Posterior cingulate gyrus (tissue), 11 donors: ENCODE measurements around the gene SOX3.
A peak's percentile ranks its signal among the peaks of the same experiment; 100 is the strongest.

ENCODE experiments used
- DNase-seq, 10 donors: peaks; one replicate each; pipeline versions ENCODE4 v3.0.0 to v3.0.0-alpha.2; 2020 to 2021; ENCODE audit warnings: mixed read lengths in 3 of 10
- intact Hi-C: fragments of 100-400 bp; cut with DNase I; formaldehyde crosslinking; loops from one replicate; pipeline ENCODE4 v1.15.1; 2023

The SOX3 gene

DNA sequence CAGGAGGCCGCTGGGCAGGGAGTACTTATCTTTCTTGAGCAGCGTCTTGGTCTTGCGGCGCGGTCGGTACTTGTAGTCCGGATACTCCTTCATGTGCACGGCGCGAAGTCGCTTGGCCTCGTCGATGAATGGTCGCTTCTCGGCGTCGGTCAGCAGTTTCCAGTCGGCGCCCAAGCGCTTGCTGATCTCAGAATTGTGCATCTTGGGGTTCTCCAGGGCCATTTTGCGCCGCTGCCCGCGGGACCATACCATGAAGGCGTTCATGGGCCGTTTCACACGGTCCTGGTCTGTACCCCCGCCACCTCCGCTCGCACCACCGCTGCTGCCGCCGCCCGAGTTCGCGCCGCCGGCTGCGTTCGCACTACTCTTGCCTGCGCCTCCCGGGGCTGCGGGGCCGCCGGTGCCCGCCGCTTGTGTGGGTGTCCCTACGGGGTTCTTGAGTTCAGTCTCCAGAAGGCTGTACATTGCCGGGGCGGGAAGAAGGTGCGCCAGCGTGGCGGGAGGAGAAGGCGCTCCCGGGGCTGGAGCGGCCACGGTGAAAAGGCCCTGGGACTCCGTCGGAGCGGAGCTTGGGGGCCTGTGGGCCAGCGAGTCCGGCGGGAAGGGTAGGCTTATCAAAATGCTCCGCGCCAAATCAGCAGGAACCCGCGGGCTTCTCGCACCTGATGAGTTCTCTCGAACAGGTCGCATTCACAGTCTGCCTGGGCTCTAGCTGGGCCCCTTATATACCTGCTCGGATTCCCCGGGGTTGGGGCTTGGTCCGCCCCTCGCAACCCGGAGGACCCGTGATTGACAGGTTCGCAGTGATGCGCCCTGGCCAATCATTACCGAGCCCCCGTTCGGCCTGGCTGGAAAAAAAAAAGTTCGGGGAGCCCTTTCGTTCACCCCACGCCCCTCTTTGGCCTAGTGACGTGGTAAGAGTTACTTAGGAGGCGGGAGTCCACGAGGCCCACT is at the start of gene SOX3:
Gene SOX3, minus strand, starts transcription at position 699 of the 954 bp plus-strand sequence. Its CDS starts 9 bp downstream, at position 690.
- peak in 2 of 10 donors; percentile 68 to 85 for DNase-seq
- intact Hi-C loops, result loop anchor here (10.0 kb wide), 1 partner anchor 450 kb away; no protein-coding TSS in a partner anchor

DNA sequence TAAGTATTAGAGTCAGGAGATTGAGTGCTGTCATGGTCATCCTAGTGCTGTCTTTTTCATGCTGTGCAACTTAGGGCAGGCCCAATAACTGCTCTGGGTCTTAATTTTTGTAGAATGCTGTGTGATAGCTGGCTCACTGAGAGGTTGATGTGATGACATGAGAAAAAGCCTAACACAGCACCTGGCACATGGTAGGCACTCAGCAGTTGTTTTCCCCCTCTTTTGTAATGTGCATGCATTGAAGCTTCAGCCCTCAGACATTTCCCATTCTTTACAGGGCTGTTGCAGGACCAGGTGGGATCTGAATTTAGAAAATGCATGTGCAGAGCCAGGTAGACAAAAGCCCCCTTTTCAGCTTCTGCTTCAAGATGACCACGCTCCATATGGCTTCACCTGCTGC is 44.1 kb upstream of the SOX3 start:
- no peak for DNase-seq
- intact Hi-C loops, result no loop called here

DNA sequence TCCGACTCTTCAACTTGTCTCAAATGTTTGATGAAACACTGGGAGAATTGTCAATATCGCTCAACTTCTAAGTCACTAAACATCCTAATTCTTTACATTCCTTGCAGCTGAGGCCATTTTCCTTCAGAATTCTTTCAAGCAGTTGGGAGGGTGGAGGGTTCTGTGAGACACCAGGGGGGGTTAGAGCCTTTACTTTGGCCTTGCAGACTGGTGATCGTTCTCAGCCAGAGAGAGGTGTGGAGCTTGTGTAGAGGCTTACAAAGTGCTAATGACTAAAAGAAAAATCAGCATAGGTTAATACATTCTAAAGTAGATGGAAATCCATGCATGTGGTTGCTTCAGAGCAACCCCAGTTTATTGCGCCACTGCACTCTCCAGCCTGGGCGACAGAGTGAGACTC is 21.3 kb upstream of the SOX3 start:
- intact Hi-C loops, result no loop called here
- no peak for DNase-seq

DNA sequence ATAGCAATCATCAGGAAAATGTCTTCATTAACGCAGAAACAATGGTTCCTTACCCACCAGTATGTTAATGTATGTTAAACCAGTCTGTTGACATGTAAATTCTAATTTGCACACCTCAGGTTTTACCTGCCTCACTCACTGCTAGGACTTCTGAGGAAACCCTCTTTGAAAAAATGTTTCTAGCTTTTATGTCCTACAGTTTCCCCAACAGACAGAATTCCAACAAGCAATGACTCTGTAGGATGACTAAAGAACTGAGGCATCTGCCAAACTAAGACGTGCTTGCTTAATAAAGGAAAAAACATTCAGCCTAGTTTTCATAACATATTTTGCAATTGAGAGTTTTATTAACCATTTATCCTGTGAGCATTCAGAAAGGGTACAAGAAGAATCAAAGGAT is 20.6 kb upstream of the SOX3 start:
- intact Hi-C loops, result no loop called here
- DNase-seq, result no peak

DNA sequence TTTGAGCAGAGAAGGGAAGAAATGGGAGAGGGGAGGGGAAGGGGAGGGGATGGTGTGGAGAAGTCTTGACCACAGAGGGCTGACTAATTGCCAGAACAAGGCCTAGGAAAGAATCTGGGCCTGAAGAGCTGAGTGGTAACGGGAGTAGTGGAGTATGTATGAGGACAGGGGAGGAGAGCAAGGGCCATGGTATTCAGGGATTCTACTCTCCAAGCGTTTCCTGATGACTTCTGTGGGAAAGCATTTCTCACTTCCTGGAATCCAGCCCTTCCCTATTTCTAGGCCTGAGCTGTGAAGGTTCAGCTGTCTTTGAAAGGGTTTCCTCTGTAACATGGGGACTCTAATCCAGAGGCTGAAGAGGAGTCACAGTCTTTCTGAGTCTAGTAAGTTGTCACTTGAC is 19.7 kb upstream of the SOX3 start:
- no peak for DNase-seq
- intact Hi-C loops, result no loop called here

DNA sequence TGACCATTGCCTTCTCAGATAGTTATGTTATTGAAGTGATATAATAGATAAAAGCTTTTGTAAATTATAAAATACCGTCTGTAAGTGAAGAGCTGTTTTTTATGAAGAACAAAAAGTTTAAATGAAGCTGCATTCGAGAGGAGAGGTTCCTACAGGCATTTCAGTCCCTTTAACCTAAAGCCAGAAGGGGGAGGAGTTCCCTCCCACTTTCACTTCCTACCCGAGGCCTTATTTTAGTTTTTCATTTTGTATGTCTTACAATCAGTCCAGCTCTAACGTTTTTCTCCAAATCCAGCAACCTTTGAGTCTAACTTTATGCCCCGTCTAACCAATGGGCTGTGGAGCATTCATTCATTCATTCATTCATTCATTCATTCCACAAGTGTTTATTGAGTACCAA is 16.5 kb upstream of the SOX3 start:
- intact Hi-C loops, result no loop called here
- DNase-seq, result no peak

DNA sequence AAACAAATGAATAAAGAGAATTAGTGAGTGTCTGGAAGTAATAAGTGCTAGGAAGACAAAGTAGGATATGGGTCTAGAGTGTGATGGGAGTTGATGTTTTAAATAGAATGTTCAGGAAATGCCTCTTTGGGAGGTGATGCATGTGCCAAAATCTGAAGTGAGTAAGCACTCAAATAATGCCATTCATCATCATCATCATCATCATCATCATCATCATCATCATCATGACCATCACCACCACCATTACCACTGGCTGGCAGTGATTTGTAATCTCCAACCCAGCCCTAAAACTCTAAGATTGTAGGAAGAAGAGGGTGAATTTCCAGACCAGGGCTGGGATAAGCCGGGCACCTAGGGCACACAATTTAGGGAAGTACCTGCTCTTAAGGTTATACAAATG is 9.7 kb upstream of the SOX3 start:
- intact Hi-C loops, result no loop called here
- no peak for DNase-seq

DNA sequence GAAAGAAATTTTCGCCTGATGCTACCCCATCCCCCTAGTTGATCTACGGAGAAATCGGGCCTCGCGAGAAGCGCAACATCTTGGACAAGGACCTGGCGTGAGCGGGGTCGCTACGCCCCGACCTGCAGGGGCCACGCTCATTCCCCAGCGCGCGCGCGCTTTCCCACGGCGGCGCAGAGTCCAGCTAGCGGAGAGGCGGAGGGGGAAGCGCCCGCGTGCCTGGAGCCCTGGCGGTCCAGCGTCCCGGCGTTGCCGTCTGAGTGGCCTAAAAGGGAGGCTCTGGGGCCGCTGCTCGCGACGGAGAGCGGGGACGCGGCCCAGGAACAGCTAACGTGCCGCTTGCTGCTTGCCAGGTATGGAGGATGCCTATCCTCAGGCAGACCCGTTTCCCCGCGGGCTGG is 6.0 kb upstream of the SOX3 start:
- intact Hi-C loops, result no loop called here

DNA sequence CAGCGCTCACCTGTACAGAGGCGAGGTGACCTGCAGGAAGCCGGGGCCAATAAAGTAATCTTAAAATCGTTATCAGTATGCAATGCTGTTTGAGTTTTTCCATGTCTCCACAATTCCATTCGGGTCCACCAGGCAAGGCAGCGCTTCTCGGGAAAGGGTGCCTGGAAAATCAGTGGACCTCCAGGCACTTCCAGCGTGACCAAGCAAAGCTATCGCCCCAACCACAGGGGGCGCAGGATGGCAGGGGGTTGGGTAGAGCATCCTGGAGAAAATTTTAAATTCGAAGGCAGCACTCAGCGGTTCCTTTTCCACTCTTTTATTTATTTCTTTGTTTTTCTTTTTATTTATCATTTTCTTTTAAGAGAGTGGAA is 5.4 kb upstream of the SOX3 start:
- intact Hi-C loops, result no loop called here
- no peak for DNase-seq

More for the DNA sequence above, 6.0 kb upstream of the SOX3 start:
- peak in 1 of 10 donors; percentile 74 for DNase-seq

DNA sequence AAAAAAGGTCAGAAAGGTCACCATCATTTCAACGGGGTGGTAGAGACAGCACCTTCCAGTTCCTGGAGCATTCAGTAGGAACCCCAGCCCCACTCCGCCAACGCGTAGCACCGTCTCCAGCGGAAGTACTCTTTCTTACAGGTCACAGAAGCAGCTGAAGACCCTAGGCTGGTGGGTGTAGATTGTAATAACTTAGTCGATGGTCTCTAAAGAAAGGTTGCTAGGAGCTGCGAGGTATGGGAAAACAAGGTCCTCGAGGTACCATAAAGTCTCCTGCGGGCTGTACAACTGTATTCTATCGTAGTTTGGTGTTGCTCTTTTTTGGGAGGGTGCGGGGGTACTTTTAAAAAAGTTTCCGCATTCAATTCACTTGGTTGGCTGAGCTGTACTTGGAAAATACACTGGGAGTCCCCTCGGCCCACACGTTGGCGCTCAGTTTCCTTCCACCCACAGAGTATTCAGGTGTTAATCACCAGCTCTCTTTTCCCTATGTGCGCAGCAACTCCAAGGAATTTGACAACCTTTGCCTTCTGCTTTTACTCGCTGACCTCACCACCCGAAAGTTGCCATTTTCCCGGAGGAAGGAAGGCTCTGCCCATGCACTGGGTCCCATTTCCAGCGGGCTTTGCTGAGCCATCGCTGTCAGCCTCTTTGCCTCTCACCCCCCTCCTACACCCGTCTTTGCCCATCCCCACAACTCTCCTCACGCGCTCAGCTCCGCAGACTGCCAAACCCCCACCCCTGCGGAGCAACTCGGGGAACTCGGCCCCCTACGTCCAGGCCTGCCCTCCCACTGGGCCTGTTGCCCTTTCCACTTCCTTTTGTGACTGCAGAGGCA is 4.8 kb upstream of the SOX3 start:
- DNase-seq, result no peak
- intact Hi-C loops, result loop anchor here (10.0 kb wide), 1 partner anchor 455 kb away; no protein-coding TSS in a partner anchor

DNA sequence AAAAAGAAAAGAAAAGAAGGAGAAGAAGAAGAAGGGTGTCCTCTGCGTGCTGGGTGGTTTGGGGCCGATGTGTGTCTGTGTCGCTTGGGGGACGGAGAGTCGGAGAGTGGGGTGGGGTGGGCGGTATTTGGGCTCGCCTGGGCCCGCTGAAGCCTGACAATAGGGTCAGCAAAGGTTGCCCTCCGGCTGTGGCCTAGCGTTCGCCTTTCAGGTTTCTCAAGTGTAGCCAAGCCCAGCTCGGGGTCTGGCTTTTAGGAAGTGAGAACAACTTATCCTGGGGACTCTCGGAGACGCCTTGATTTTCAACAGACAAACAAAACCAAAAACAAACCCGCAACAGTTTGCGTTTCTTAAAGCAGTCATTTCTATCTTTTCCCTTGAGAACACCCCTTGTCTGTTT is 4.1 kb upstream of the SOX3 start:
- DNase-seq, result no peak
- intact Hi-C loops, result loop anchor here (10.0 kb wide), 1 partner anchor 454 kb away; no protein-coding TSS in a partner anchor

DNA sequence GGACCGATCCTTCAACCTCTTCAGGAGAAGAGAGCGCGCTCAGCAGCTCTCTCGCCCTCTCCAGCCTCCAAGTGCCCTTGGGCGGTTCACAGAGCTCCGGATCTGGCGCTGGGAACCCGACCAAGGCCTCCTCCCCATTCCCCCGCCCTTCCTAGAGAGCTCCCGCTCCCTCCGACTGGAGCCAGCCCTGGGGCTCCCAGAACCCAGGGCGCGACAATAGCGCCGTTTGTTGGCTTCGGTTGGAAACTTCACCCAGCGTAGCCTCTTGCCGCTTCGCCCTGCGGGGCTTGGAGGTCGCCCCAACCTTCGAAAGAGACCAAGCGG is 3.1 kb upstream of the SOX3 start:
- intact Hi-C loops, result loop anchor here (10.0 kb wide), 1 partner anchor 453 kb away; no protein-coding TSS in a partner anchor
- DNase-seq, result peak in 2 of 10 donors; percentile 38 to 88

DNA sequence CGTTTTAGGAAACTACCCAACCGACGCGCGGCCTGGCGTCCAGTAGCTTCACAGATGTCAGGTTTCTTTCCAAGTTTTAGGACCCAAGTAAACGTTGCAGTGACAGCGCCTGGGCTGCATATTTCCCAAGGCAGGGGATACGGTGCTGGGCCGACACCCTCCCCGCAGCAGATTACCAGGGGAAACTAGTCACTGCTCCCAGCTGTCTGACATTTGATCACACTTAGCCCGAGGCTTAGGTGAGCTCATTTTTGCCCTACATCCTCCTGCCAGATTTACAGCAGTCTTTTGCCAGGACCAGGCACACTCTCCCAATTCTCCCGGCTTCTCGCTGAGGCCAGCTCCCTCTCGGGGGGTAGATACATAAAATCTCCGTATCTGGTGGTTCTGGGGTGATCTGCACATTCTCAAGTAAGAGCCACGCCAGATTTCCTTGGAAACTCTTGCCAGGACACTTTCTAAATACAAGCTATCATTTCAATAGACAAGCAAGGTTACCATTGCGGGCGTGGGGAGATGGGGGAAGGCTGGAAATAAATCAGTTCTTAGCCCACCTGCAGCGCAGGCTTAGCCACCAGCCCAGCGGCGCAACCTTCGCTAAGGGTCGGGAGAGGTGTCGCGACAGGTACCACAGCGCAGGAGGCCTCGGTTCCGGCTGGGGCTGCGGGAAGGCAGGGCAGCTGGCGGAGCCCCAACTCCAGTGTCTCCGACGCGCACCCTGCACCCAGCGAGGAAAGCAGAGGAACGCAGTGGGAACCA is 2.5 kb upstream of the SOX3 start:
- no peak for DNase-seq
- intact Hi-C loops, result loop anchor here (10.0 kb wide), 1 partner anchor 453 kb away; no protein-coding TSS in a partner anchor

DNA sequence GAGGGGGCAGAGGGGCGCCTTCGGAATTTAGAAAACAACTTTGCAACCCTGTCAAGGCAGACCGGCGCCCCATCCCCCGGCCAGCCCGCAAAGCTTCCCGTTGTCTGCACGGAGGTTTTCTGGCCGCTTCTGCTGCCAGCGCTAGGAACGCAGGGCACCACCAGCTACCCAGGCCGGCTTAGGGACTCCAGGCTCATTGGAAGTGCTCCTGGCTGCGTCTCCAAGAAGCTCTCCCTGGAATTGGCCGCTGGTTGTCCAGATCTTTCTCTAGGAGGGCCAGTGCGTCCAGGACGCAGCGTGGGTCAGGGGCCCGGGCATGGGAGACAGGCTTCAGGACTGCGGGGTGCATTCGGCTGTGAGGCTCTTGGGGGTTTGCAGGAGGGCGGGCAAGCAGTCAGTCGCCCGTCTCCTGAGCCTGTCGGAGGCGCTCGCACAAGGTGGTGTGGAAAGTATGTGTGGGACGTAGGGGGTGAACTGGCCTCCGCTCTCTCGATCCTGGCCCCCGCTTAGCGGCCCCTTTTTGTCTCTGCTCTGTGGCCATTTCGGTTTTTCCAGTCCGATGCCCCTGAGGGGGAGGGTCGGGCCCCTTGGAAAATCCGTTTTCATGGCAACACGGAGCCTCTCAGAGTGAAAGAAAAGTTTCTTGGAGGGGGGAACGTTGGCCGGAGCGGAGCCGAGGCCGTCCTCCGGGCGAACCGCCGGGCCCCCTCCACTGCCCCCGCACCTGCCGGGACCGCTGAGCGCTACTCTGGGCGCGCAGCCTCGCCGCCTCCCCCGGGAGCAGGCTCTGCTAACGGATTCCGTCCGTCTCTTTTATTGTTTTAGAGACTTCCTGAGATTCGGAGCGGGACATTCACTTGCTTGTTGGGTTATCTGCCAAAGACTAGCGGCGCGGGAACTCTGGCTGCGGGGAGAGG is 810 bp upstream of the SOX3 start:
- DNase-seq, result peak in 1 of 10 donors; percentile 66
- intact Hi-C loops, result loop anchor here (10.0 kb wide), 1 partner anchor 451 kb away; no protein-coding TSS in a partner anchor

DNA sequence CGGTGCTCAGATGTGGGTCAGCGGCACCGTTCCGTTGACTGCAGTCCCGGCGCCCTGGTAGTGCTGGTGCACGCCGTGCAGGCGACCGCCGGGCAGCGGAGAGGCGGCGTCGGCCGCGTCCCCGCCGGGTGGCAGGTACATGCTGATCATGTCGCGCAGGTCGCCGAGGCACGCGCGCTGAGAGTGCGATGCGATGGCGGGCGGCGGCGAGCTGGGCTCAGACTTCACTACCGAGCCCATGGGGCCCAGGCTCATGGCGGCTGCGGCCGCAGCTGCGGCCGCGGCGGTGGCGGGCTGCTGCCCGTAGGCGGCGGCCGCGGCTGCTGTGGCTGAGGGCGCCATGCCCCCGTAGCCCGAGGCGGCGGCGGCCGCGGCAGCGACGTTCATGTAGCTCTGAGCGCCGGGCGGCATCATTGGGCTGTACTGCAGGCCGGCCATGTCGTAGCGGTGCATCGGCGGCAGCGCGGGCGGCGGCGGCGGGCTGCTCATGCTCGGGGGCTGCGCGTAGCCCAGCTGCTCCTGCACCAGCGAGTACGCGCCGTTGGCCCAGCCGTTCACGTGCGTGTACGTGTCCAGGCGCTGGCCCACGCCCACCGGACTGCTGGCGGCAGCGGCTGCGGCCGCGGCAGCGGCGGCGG is 1.0 kb downstream of the SOX3 start:
- intact Hi-C loops, result loop anchor here (10.0 kb wide), 1 partner anchor 449 kb away; no protein-coding TSS in a partner anchor
- DNase-seq, result peak in 3 of 10 donors; percentile 59 to 88 (median 74)

DNA sequence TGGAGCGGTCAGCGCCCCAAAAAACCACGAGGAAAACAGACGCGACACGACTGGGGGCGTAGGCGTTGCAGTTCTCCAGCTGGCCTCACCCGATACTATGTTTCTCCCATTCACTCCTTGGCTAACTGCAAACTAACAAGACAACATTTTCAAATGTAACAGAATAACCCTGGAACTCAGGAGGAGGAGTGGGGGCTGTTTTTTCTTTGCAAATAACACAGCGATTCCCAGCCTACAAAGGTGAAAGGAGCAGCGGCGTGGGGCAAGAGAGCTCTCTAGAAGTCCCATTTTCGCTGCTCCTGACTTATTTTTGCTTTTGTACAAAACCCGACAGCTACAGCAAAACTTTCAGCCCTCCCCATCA is 1.6 kb downstream of the SOX3 start:
- intact Hi-C loops, result loop anchor here (10.0 kb wide), 1 partner anchor 448 kb away; no protein-coding TSS in a partner anchor
- DNase-seq, result no peak

DNA sequence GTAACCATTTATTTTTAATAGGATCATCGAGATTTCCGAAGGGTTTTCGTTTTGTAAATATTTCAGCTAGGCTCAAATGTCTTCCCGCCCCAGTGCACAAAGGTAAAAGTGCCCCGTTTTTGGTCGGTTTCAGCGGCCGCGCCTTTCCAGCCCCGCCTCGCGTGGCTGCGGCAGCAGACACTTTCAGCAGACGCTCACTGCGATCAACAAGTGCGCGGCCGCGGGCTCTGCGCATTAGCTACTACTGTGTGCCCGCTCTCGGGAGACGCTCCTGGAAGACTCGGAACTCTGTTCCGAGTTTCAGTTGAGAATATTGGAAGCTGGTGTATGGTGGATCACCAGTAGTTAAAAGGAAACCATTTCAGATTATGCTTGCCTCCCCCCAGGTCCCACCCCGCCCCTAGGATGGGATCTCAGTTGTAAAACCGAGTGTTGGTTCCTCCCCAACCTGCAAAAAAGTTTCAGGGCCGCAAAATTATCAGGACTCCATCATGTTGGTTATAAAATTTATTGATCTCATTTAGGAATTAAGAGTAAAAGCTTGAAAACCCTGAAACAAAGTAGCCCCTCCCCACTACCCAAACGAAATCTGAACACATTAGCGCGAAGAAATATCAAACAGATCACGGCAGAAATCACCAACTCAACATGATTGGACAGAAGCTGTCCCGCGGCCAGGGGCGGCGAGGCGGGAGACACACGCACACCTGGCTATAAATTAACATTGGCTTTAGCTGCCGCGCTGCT is 2.2 kb downstream of the SOX3 start:
- peak in 2 of 10 donors; percentile 69 to 83 for DNase-seq
- intact Hi-C loops, result loop anchor here (10.0 kb wide), 1 partner anchor 448 kb away; no protein-coding TSS in a partner anchor

DNA sequence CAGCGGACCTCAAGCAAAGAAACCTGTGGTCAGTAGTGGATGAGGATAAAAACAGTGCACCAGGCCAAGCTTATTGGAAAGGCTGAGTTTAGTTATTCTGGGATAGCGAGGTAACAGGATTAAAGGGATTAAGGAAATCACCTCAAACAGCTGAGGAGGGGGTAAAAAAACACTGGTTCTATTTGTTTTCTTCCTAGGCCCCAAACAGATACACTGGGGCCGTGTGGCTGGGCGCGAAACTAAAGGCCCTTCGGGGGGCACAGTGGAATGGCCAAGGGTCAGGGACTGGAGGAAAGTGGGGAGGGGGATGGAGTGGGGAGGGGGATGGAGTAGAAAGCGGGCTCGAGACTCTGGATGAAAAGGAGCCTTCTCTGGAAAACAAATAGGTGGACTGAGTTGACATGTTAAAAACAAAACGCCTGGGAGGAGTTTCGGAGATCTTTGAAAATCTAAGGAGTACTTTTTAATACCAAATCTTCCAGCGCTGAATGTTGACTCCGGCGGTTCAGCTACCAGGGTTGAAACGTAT is 2.9 kb downstream of the SOX3 start:
- no peak for DNase-seq
- intact Hi-C loops, result loop anchor here (10.0 kb wide), 1 partner anchor 447 kb away; no protein-coding TSS in a partner anchor
